HAP-1 (cell line): ENCODE results near the gene DTD1.
"Not testable (repeated sequence)": the region's sequence is repeated elsewhere in the genome, so short reads cannot be mapped to it uniquely, and the experiment has no call there.

ENCODE experiments used
- DNase-seq, 2 experiments: peaks; one replicate each; pipeline ENCODE4 v3.0.0-alpha.2; 2016 to 2020; ENCODE audit warnings: low spot score in 2 of 2
- H3K27me3 ChIP-seq: fragments of 250-450 bp; sonication (Bioruptor Pico); 2 replicates; pipeline ENCODE4 v1.5.1; 2020; ENCODE audit warnings: low read depth, mild to moderate bottlenecking, moderate library complexity
- H3K36me3 ChIP-seq: fragments of 250-450 bp; sonication (Bioruptor Pico); replicated peaks from 2 replicates; pipeline ENCODE4 v1.5.1; 2020; ENCODE audit warnings: mild to moderate bottlenecking
- H3K4me1 ChIP-seq: fragments of 250-450 bp; sonication (Bioruptor Pico); 2 replicates; pipeline ENCODE4 v1.5.1; 2020; ENCODE audit warnings: mild to moderate bottlenecking
- H3K4me3 ChIP-seq: fragments of 250-450 bp; sonication (Bioruptor Pico); 2 replicates; pipeline ENCODE4 v1.5.1; 2020; ENCODE audit warnings: mild to moderate bottlenecking, moderate library complexity
- H3K9me3 ChIP-seq: fragments of 250-450 bp; sonication (Bioruptor Pico); 2 replicates; pipeline ENCODE4 v1.5.1; 2020; ENCODE audit warnings: mild to moderate bottlenecking, moderate library complexity
- in situ Hi-C: fragments of 300-500 bp; cut with MboI; formaldehyde crosslinking; loops from 3 replicates; pipeline ENCODE4 v1.14.3; 2020; ENCODE audit warnings: low sequenced_read_pairs, inconsistent platforms, mixed read lengths

DTD1 gene

GRCh38 chr20:18760852-18761251 is 173.0 kb downstream of the DTD1 start:
- H3K36me3 ChIP-seq, H3K4me1 ChIP-seq, H3K4me3 ChIP-seq, H3K9me3 ChIP-seq, DNase-seq, H3K27me3 ChIP-seq, in situ Hi-C loops: not testable (repeated sequence)

- Histone ChIP-seq H3K4me3 (no peak overlapping the region), H3K4me1 (no peaks in the 10 kb centered on the region), H3K36me3 (peaks cover 4% of the 10 kb centered on the region; the same call in 1 of the 2 replicates), H3K27me3 (no peaks in the 10 kb centered on the region), H3K9me3 (no peaks in the 10 kb centered on the region)
- DNase-seq: no peak
- in situ Hi-C loops: no loop called here
These were observed 179.8 kb downstream of the DTD1 start for GRCh38 chr20:18767676-18768075.

- DNase-seq: no peak
- H3K36me3 ChIP-seq: no peaks in the 10 kb centered on the region
- H3K9me3 ChIP-seq: no peaks in the 10 kb centered on the region
- H3K27me3 ChIP-seq: no peaks in the 10 kb centered on the region
- no peak overlapping the region for H3K4me3 ChIP-seq
- H3K4me1 ChIP-seq: no peaks in the 10 kb centered on the region
- in situ Hi-C loops: no loop called here
These were observed 185.7 kb downstream of the DTD1 start for GRCh38 chr20:18773566-18773965.

GRCh38 chr20:18774207-18774606 is 186.4 kb downstream of the DTD1 start:
- no peak for DNase-seq
- H3K9me3 ChIP-seq: no peaks in the 10 kb centered on the region
- H3K36me3 ChIP-seq: no peaks in the 10 kb centered on the region
- no peak overlapping the region for H3K4me3 ChIP-seq
- no peaks in the 10 kb centered on the region for H3K4me1 ChIP-seq
- no peaks in the 10 kb centered on the region for H3K27me3 ChIP-seq
- in situ Hi-C loops: no loop called here

- H3K27me3 ChIP-seq: peaks cover 2% of the 10 kb centered on the region; the same call in 1 of the 2 replicates
- no peaks in the 10 kb centered on the region for H3K36me3 ChIP-seq
- in situ Hi-C loops: no loop called here
- no peaks in the 10 kb centered on the region for H3K4me1 ChIP-seq
- no peaks in the 10 kb centered on the region for H3K9me3 ChIP-seq
- no peak for DNase-seq
- no peak overlapping the region for H3K4me3 ChIP-seq
These were observed 187.8 kb downstream of the DTD1 start for GRCh38 chr20:18775633-18776032.

- Histone ChIP-seq H3K4me3 (no peak overlapping the region), H3K27me3 (peaks cover 2% of the 10 kb centered on the region; the same call in 1 of the 2 replicates), H3K4me1 (no peaks in the 10 kb centered on the region), H3K36me3 (no peaks in the 10 kb centered on the region), H3K9me3 (no peaks in the 10 kb centered on the region)
- in situ Hi-C loops: no loop called here
- no peak for DNase-seq
These were observed 191.0 kb downstream of the DTD1 start for GRCh38 chr20:18778690-18779392.

GRCh38 chr20:18780385-18781130 is 192.7 kb downstream of the DTD1 start:
- Histone ChIP-seq H3K9me3 (no peaks in the 10 kb centered on the region), H3K4me1 (no peaks in the 10 kb centered on the region), H3K4me3 (no peak overlapping the region), H3K27me3 (peaks cover 2% of the 10 kb centered on the region; the same call in 1 of the 2 replicates), H3K36me3 (no peaks in the 10 kb centered on the region)
- no peak for DNase-seq
- in situ Hi-C loops: no loop called here

GRCh38 chr20:18781509-18781908 is 193.7 kb downstream of the DTD1 start:
- Histone ChIP-seq H3K9me3 (no peaks in the 10 kb centered on the region; the same call in 1 of the 2 replicates), H3K4me1 (no peaks in the 10 kb centered on the region), H3K27me3 (peaks cover 2% of the 10 kb centered on the region; the same call in 1 of the 2 replicates), H3K36me3 (no peaks in the 10 kb centered on the region), H3K4me3 (no peak overlapping the region)
- in situ Hi-C loops: no loop called here
- no peak for DNase-seq

GRCh38 chr20:18783385-18783959 is 195.6 kb downstream of the DTD1 start:
- Histone ChIP-seq H3K4me1 (no peaks in the 10 kb centered on the region), H3K36me3 (no peaks in the 10 kb centered on the region), H3K27me3 (peaks cover 2% of the 10 kb centered on the region; the same call in 1 of the 2 replicates), H3K4me3 (no peak overlapping the region), H3K9me3 (no peaks in the 10 kb centered on the region; the same call in 1 of the 2 replicates)
- DNase-seq: no peak
- in situ Hi-C loops: no loop called here

GRCh38 chr20:18787046-18787445 is 199.2 kb downstream of the DTD1 start:
- H3K36me3 ChIP-seq, H3K27me3 ChIP-seq, H3K4me1 ChIP-seq, DNase-seq, in situ Hi-C loops, H3K4me3 ChIP-seq, H3K9me3 ChIP-seq: not testable (repeated sequence)

GRCh38 chr20:18788021-18788420 is 200.2 kb downstream of the DTD1 start:
- H3K36me3 ChIP-seq: no peaks in the 10 kb centered on the region
- no peak overlapping the region for H3K4me3 ChIP-seq
- DNase-seq: no peak
- H3K27me3 ChIP-seq: no peaks in the 10 kb centered on the region; the same call in 1 of the 2 replicates
- no peaks in the 10 kb centered on the region for H3K4me1 ChIP-seq
- in situ Hi-C loops: no loop called here
- no peaks in the 10 kb centered on the region; the same call in 1 of the 2 replicates for H3K9me3 ChIP-seq

- DNase-seq: no peak
- no peaks in the 10 kb centered on the region; the same call in 1 of the 2 replicates for H3K9me3 ChIP-seq
- H3K4me3 ChIP-seq: no peak overlapping the region
- no peaks in the 10 kb centered on the region for H3K36me3 ChIP-seq
- in situ Hi-C loops: no loop called here
- no peaks in the 10 kb centered on the region for H3K27me3 ChIP-seq
- H3K4me1 ChIP-seq: peaks cover 8% of the 10 kb centered on the region; the same call in 1 of the 2 replicates
These were observed 202.9 kb downstream of the DTD1 start for GRCh38 chr20:18790787-18791186.

GRCh38 chr20:18793625-18794427 is 206.0 kb downstream of the DTD1 start:
- H3K9me3 ChIP-seq: no peaks in the 10 kb centered on the region
- H3K4me1 ChIP-seq: peaks cover 8% of the 10 kb centered on the region; the same call in 1 of the 2 replicates
- in situ Hi-C loops: no loop called here
- H3K27me3 ChIP-seq: no peaks in the 10 kb centered on the region
- peak; percentile 85 to 87 for DNase-seq
- H3K36me3 ChIP-seq: no peaks in the 10 kb centered on the region
- peak overlapping the region; percentile 47 for H3K4me3 ChIP-seq
